HG03064 (cell line): Measurements from ENCODE around the gene KIF5A.

Experiments
- ATAC-seq: cut with Tn5 transposase; IDR thresholded peaks from one replicate; pipeline ENCODE4 v1.9.1; 2021; ENCODE audit warnings: low read depth; ENCODE audit not compliant: unreplicated experiment

KIF5A gene

DNA sequence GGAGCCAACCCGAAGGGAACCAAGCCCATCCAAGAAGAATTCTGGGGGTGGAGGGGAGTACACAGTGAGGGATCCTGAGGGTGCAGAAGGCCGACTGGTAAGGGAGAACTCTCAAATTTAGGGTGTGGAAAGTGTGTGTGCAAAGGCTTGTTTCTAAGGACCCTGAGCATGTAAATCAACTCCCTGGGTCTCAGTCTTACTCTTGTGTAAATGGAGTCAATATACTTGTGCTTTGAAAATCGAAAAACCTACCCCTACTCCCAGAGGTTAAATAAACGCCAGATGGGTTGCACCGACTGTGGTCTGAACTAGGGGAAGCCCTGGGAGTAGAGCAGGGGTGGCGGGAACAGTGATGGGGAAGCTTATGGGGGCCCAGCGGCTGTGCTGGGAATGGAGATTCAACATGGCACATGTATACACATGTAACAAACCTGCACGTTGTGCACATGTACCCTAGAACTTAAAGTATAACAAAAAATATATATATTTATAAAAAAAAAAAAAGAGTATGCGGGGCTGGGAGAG, 77.1 kb downstream of the KIF5A start:
- no peak for ATAC-seq

DNA sequence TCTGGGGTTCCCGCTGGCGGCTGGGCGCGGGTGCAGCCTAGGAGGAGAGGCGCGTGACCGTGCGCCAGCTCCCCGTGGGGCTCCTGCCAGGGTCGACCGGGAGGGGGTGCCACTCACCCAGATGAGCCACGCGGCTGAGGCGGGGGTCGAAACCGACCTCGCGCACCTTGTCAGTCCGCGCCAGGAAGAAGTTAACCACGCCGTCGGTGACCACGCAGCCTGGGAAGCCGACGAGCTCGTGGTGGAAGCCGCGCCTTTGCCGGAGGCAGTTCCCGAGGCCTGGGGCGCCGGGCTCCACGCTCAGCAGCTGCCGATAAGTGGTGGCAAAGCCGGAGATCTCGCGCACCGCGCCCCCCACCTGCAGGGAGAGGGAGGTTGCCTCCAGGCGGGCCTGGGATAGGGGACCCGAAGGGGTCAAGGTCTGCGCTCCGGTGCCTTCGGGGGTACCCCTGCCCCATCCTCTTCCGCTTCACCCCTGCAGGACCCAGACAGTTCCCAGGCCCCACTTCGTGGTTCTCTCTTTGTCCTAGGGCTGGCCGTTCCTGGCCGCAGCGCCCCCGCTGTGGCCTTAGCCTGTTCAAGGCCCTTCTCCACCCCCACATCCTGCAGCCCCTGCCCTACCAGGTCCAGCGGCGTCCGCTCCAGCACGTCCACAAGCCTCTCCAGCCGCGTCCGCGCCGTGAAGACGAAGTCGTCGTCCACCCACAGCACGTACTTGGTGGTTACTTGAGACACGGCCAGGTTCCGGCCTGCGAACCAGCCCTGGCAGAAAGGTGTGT, 77.8 kb downstream of the KIF5A start:
- no peak for ATAC-seq

GRCh38 chr12:57628280-57629191, 78.7 kb downstream of the KIF5A start:
- no peak for ATAC-seq

- ATAC-seq, result no peak
These were observed 80.1 kb downstream of the KIF5A start for GRCh38 chr12:57629897-57630471.

DNA sequence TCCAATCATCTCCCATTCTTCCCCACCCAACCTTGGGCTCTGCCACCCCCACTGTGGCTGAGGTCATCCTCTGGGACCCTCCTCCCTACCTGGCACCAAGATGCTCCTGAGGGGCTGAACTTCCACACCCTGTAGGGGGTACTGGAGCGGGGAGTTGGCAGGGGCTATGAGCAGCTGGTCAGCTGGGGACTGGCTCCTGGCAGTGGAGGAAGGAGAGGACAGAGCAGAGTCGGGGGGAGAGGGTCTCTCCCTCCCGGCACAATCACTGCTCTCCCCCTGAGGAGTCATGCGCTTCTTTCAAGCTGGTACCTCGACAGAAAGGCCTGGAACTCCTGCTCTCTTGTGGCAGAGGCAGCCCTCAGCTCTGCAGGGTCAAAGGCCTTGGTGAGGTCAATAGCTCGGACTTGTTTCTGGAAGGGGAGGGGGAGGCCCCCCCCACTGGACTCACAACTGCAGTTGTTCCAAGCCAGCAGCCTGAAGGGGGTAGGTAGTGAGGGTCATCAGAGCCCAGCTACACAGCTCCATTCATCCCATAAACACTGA, 81.1 kb downstream of the KIF5A start:
- no peak for ATAC-seq

- no peak for ATAC-seq
These were observed 81.8 kb downstream of the KIF5A start for GRCh38 chr12:57631566-57632072.

GRCh38 chr12:57632073-57632957, 82.5 kb downstream of the KIF5A start:
- ATAC-seq, result no peak

DNA sequence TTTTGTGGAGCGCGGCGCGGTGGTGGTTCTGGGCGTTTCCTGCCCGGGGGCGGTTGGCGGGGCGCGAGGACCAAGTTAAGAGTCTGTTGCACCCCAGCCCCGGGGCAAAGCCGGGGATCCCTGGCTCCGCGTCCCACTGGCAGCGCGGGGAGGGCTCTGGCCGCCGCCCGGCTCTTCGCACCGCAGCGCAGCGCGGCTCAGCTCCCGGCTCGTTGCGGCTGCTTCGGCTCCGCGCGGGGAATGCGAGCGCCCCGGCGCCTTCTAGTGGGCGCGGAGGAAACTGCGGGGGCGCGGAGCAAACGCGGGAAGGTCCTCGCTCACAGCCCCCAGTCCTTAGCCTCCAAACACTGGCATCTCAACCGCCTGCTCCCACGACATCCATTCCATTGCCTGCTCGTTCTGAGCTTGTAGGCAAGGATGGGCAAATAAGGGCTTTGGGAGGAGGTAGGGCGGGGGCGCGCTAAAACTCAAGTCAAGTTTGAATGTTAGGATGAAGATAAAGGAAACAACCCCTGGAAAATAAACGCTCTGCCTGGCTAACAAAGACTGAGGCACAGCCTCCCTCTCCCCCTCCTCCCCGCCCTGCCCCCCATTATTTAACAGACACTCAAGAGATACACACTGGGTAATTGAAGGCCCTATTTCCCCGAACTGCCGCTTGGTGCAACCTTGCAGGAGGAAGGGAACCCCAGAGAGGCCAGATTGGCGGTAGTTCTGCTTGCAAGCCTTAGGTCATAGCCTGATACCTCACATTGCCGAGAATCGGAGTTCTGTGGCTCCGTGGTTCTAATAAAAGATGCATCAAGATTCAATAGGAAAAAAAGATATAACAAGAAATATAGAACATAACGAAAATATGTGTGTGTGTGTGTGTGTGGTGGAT, 83.4 kb downstream of the KIF5A start, which contains the start of gene B4GALNT1:
Gene B4GALNT1, minus strand, starts transcription at position 244 of the 883 bp plus-strand sequence. CDS start 1,069 bp downstream, outside the sequence.
- ATAC-seq, result no peak
